ENCODE data around the gene CAPN11.
A peak's percentile ranks its signal among the peaks of the same experiment; 100 is the strongest.

Gene CAPN11

DNA sequence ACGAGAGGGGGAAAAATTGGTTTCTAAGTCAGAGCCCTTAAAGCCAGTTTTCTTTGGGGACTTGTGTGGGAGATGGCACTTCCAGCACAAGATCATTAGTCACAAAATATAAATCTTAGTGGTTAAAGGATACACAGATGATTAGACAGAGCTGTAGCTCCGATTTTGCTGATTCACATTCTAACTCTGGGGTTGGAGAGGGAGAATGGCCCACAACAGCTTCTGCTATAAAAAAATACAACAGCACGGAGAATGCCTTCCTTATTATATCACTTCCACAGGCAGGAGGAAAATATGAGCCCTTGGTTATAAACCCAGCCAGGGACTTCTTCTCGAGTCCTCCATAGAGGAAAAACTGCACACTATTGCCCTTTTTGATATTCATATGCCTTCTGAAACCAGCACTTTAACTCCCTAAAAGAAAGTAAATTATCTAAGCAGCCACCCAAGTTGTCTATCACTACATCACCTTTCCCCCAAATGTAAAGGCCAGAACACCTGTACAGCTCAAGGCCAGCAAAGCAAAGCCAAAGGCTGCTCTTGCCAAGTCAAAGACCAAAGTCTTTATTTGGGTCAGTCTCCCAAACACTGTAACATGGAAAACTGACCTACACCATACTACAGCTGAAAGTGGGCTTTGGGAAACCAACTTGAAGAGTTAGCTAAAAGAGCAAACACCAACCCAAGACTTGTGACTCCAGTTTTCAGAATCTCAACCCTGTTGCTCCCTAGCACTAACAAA is 41.8 kb upstream of the CAPN11 start:
- no peak overlapping the region for H3K27ac ChIP-seq
- TF ChIP-seq, protein P1, sequence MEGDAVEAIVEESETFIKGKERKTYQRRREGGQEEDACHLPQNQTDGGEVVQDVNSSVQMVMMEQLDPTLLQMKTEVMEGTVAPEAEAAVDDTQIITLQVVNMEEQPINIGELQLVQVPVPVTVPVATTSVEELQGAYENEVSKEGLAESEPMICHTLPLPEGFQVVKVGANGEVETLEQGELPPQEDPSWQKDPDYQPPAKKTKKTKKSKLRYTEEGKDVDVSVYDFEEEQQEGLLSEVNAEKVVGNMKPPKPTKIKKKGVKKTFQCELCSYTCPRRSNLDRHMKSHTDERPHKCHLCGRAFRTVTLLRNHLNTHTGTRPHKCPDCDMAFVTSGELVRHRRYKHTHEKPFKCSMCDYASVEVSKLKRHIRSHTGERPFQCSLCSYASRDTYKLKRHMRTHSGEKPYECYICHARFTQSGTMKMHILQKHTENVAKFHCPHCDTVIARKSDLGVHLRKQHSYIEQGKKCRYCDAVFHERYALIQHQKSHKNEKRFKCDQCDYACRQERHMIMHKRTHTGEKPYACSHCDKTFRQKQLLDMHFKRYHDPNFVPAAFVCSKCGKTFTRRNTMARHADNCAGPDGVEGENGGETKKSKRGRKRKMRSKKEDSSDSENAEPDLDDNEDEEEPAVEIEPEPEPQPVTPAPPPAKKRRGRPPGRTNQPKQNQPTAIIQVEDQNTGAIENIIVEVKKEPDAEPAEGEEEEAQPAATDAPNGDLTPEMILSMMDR (conservative IDR thresholded peaks at IDR 0.05): no peak

DNA sequence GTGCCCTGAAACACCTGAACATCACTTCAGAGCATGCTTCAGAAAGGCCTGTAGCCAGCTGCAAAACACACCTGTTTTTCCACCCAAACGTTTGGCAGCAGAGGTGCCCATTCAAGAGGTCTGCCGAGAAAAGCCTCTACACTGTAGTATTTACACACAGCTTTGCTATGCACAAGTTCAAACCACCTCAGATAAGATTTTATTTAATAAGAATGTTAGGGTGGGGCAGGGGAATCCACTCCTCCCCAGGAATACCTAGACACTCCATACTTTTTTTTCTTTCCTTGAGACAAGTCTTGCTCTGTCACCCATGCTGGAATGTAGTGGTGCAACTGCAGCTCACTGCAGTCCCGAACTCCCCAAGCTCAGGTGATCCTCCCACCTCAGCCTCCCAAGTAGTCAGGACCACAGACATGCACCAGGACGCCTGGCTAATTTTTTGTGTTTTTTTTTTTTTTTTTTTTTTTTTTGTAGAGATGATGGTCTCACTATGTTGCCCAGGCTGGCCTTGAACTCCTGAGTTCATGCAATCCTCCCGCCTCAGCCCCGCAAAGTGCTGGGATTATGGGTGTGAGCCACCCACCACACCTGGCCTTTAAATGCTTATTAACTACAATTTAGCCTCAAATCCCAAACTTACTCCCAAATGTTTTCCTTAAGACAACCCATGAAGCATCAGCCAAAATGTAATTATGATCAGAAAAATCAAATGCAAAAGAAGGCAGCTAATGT is 41.1 kb upstream of the CAPN11 start:
- no peak overlapping the region for H3K27ac ChIP-seq
- TF ChIP-seq, protein P1 (conservative IDR thresholded peaks at IDR 0.05): no peak

DNA sequence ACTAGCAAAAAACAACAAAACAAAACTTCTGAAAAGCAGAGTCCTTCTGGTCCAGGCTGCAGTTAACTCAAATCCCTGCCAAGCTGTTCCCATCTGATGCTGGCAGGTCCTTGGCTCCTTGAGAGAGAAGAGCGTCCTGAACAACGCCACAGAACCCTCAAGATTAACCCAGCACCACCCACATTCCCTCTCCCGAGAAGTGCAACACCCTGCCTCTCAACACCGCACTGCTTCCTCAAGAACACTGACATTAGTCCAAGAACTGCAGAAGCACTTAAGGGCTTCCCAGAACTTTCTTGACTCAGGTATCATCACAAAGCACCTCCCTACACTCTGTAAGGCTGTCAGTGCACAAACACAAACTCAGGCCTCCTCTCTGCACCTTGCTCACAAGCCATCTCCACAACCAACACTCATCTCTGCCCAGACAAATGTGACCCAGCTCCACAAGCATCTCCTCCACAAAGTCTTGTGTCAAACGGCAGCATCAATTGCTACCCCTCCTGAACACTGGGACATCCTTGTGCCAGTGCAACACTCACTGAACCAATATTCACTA is 38.8 kb upstream of the CAPN11 start:
- no peak overlapping the region for H3K27ac ChIP-seq
- TF ChIP-seq, protein P1 (conservative IDR thresholded peaks at IDR 0.05): no peak

DNA sequence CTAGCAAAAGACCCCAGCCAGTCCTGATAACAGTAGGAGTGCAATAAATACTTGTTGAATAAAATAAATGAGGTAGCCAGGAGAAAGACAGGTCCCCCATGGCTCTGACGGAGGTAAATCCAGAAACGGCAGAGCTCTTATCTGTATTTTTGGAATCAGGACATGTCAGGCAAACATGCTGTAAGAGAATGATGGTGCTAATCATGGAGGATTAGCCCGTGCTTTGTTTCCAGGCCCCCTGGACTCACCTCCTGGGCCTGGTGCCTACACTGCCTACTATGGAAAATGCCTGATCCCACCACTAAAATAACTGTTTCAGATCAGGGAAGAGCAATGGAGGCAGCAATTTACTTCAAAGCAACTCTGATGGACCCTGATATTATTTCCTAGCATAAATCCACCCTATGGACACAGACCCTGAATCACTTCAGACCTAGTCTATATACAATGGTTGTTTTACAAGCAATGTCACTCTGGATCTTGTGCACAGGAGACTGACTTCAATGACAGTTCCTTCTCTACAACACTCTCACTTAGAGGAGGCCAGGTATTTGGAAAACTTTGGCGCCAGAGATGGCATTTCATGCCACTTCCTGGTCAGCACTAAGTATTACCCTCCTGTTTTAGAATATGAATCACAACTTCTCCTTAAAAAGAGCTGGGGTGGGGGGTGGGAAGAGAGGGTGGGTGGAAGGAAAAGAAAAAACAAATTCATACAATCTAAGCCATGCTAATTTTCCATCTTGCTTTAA is 37.8 kb upstream of the CAPN11 start:
- TF ChIP-seq, protein P1 (conservative IDR thresholded peaks at IDR 0.05): no peak
- no peak overlapping the region for H3K27ac ChIP-seq

DNA sequence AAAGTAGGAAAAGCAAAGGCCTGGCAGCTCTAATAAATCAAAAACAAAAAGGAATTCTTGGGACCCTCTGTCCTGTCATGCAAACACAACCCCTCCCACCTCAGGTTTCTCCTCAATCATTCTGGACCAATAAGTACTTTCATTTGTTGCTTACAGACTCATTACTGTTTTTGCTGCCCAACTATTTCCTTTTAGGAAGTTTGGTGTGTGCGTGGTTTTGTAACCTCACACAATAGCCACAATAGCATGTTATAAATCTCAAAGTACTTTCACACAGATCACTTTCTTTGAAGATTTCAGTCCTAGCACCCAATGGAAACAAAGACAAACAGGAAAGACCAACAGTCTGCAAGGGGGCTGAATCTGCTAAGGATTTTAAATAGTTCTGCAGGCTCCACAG is 35.8 kb upstream of the CAPN11 start:
- peak overlapping the region; percentile 90 for H3K27ac ChIP-seq
- TF ChIP-seq, protein P1 (conservative IDR thresholded peaks at IDR 0.05): no peak

DNA sequence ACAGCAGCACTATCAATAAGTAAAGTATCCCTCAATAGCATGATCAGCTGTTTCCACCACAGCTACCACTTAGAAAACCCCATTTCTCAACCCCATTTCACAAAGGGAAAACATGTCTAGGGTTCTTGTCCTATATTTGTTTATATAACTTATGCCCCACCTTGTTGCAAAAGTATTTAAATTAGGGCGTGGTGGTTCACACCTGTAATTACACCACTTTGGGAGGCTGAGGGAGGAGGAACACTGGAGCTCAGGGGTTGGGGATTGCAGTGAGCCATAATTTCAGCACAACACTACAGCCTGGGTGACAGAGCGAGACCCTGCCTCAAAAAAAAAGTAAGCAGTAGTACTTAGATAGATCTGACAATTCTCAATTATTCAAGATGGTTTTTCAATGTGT is 35.1 kb upstream of the CAPN11 start:
- peak overlapping the region; percentile 90 for H3K27ac ChIP-seq
- TF ChIP-seq, protein P1 (conservative IDR thresholded peaks at IDR 0.05): no peak

Measured in VCaP (cell line).